H9 (cell line): ENCODE results near the gene USP22. TPM values are rescaled to one million over a fixed set of nuclear protein-coding genes. Genes with fewer than 3 reads are reported as not detected.

Experiments used
- DNase-seq: peaks from one replicate; pipeline ENCODE4 v3.0.0-alpha.2; 2017
- H2AFZ ChIP-seq: one replicate; pipeline ENCODE4 v1.6.1; 2013; ENCODE audit warnings: mild to moderate bottlenecking, low read length, control low read depth, moderate library complexity
- H2AK5ac ChIP-seq: 2 replicates; pipeline ENCODE4 v1.6.1; 2013; ENCODE audit warnings: low read length, control low read depth, mixed read lengths; ENCODE audit not compliant: insufficient read length
- H2BK120ac ChIP-seq: one replicate; pipeline ENCODE4 v1.6.1; 2013; ENCODE audit warnings: low read depth, mild to moderate bottlenecking, low read length, control low read depth, inconsistent platforms; ENCODE audit not compliant: poor library complexity, severe bottlenecking
- H2BK12ac ChIP-seq: 2 replicates; pipeline ENCODE4 v1.6.1; 2013; ENCODE audit warnings: low read length, control low read depth, mixed read lengths, low read depth; ENCODE audit not compliant: insufficient read length
- H2BK15ac ChIP-seq: 2 replicates; pipeline ENCODE4 v1.6.1; 2013; ENCODE audit warnings: low read depth, low read length, control low read depth
- H2BK20ac ChIP-seq: one replicate; pipeline ENCODE4 v1.6.1; 2013; ENCODE audit warnings: low read depth, mild to moderate bottlenecking, low read length, control low read depth, inconsistent platforms; ENCODE audit not compliant: poor library complexity, severe bottlenecking
- H2BK5ac ChIP-seq: 2 replicates; pipeline ENCODE4 v1.6.1; 2013; ENCODE audit warnings: low read length, control low read depth, mixed read lengths; ENCODE audit not compliant: insufficient read length
- H3K14ac ChIP-seq: 2 replicates; pipeline ENCODE4 v1.6.1; 2013; ENCODE audit warnings: low read length, control low read depth; ENCODE audit not compliant: insufficient read depth
- H3K18ac ChIP-seq: 2 replicates; pipeline ENCODE4 v1.6.1; 2013; ENCODE audit warnings: low read depth, mild to moderate bottlenecking, mixed read lengths, low read length, control low read depth; ENCODE audit not compliant: insufficient read length
- H3K23ac ChIP-seq: 2 replicates; pipeline ENCODE4 v1.6.1; 2013; ENCODE audit warnings: low read length, control low read depth, mixed read lengths, low read depth; ENCODE audit not compliant: insufficient read length
- H3K23me2 ChIP-seq: 2 replicates; pipeline ENCODE4 v1.6.1; 2013; ENCODE audit warnings: low read depth, mild to moderate bottlenecking, mixed read lengths, low read length, control low read depth; ENCODE audit not compliant: insufficient read length, poor library complexity, severe bottlenecking
- H3K27ac ChIP-seq: 2 replicates; pipeline ENCODE4 v1.5.1; 2013; ENCODE audit warnings: low read length, control low read depth, mixed read lengths, low read depth; ENCODE audit not compliant: insufficient read length
- H3K27me3 ChIP-seq: 2 replicates; pipeline ENCODE4 v1.6.1; 2013; ENCODE audit warnings: low read length, control low read depth, inconsistent platforms; ENCODE audit not compliant: insufficient read depth
- H3K4ac ChIP-seq: 2 replicates; pipeline ENCODE4 v1.6.1; 2013; ENCODE audit warnings: low read depth, mild to moderate bottlenecking, control low read depth, inconsistent platforms, low read length, moderate library complexity
- H3K4me1 ChIP-seq: 2 replicates; pipeline ENCODE4 v1.6.1; 2013; ENCODE audit warnings: low read length, control low read depth, inconsistent platforms; ENCODE audit not compliant: insufficient read depth
- H3K4me2 ChIP-seq: 2 replicates; pipeline ENCODE4 v1.6.1; 2013; ENCODE audit warnings: low read length, control low read depth, mixed read lengths; ENCODE audit not compliant: insufficient read length, insufficient read depth
- H3K56ac ChIP-seq: 2 replicates; pipeline ENCODE4 v1.6.1; 2013; ENCODE audit warnings: low read depth, mild to moderate bottlenecking, mixed read lengths, low read length, control low read depth; ENCODE audit not compliant: insufficient read length
- H3K79me1 ChIP-seq: 2 replicates; pipeline ENCODE4 v1.6.1; 2013; ENCODE audit warnings: low read depth, mild to moderate bottlenecking, moderate library complexity, low read length, control low read depth, inconsistent platforms; ENCODE audit not compliant: insufficient read depth, poor library complexity, severe bottlenecking
- H3K79me2 ChIP-seq: 2 replicates; pipeline ENCODE4 v1.6.1; 2013; ENCODE audit warnings: low read length, control low read depth, inconsistent platforms; ENCODE audit not compliant: insufficient read depth
- H3K9ac ChIP-seq: 2 replicates; pipeline ENCODE4 v1.6.1; 2013; ENCODE audit warnings: low read length, control low read depth, mixed read lengths; ENCODE audit not compliant: insufficient read length; ENCODE audit errors: extremely low read depth
- H3K9me3 ChIP-seq: one replicate; pipeline ENCODE4 v1.6.1; 2013; ENCODE audit warnings: low read depth, low read length, inconsistent platforms; ENCODE audit not compliant: control insufficient read depth
- H3T11ph ChIP-seq: one replicate; pipeline ENCODE4 v1.6.1; 2013; ENCODE audit warnings: mild to moderate bottlenecking, low read length, control low read depth, inconsistent platforms
- H4K20me1 ChIP-seq: one replicate; pipeline ENCODE4 v1.6.1; 2013; ENCODE audit not compliant: control insufficient read depth, insufficient read length, insufficient read depth
- H4K5ac ChIP-seq: 2 replicates; pipeline ENCODE4 v1.6.1; 2013; ENCODE audit warnings: low read depth, mild to moderate bottlenecking, mixed read lengths, low read length, control low read depth; ENCODE audit not compliant: insufficient read length
- H4K8ac ChIP-seq: replicated peaks from 2 replicates; pipeline ENCODE4 v1.6.1; 2013; ENCODE audit warnings: low read length, control low read depth, mixed read lengths, low read depth; ENCODE audit not compliant: insufficient read length
- H4K91ac ChIP-seq: 2 replicates; pipeline ENCODE4 v1.6.1; 2013; ENCODE audit warnings: low read depth, mild to moderate bottlenecking, moderate library complexity, mixed read lengths, low read length, control low read depth; ENCODE audit not compliant: insufficient read length
- H3K27ac Mint-ChIP-seq, 3 experiments: 2 replicates in 2 of 3; 3 replicates in 1 of 3; pipeline ENCODE4 v1.8.0; 2020 to 2021; ENCODE audit warnings: mixed read lengths in 3 of 3, mild to moderate bottlenecking in 1 of 3, moderate library complexity in 1 of 3
- H3K27me3 Mint-ChIP-seq: 2 replicates; pipeline ENCODE4 v1.8.0; 2021; ENCODE audit warnings: low read depth, mild to moderate bottlenecking, moderate library complexity, mixed read lengths
- H3K36me3 Mint-ChIP-seq, 3 experiments: 2 replicates in 2 of 3; 3 replicates in 1 of 3; pipeline ENCODE4 v1.8.0; 2020 to 2021; ENCODE audit warnings: low read depth in 3 of 3, mixed read lengths in 3 of 3; ENCODE audit not compliant: insufficient read depth in 1 of 3
- H3K4me1 Mint-ChIP-seq, 2 experiments: 2 replicates each; pipeline ENCODE4 v1.8.0; 2020; ENCODE audit warnings: mixed read lengths in 2 of 2
- H3K4me3 Mint-ChIP-seq, 2 experiments: 2 replicates in 1 of 2; 3 replicates in 1 of 2; pipeline ENCODE4 v1.8.0; 2020 to 2021; ENCODE audit warnings: mild to moderate bottlenecking in 2 of 2, mixed read lengths in 2 of 2, moderate library complexity in 1 of 2
- H3K9me3 Mint-ChIP-seq, 2 experiments: 2 replicates in 1 of 2; 3 replicates in 1 of 2; pipeline ENCODE4 v1.8.0; 2020; ENCODE audit warnings: mild to moderate bottlenecking in 2 of 2, mixed read lengths in 2 of 2, moderate library complexity in 1 of 2
- CTCF ChIP-seq: fragments of 200-600 bp; sonication (generic); conservative IDR thresholded peaks from 3 replicates; pipeline ENCODE4 v1.8.0; 2021; ENCODE audit warnings: antibody characterized with exemption, mild to moderate bottlenecking
- WGBS: extraction: QIAGEN DNeasy Blood & Tissue Kit; methylation state at CpG from one replicate; pipeline ENCODE4 v1.1.7; 2013; ENCODE audit warnings: missing lambda C conversion rate, low lambda C conversion rate, mixed read lengths; ENCODE audit not compliant: insufficient read length; ENCODE audit errors: extremely low coverage; 5-methylcytosine and 5-hydroxymethylcytosine counted together
- total RNA-seq: library from RNA; stranded (reverse); gene quantifications from 2 replicates; pipeline ENCODE4 v1.2.1, GENCODE V29; 2021

The USP22 gene
- total RNA-seq, 1 experiment from 2014 or later: 345 TPM

- H3K79me2 ChIP-seq: no peaks in the 10 kb centered on the region
- no peak overlapping the region for H3K4me3 Mint-ChIP-seq
- no peak overlapping the region for H3K27ac Mint-ChIP-seq
- peak; percentile 24 for DNase-seq
- H2BK15ac ChIP-seq: no peak overlapping the region
- H2BK5ac ChIP-seq: no peak overlapping the region
- no peak overlapping the region for H3K4ac ChIP-seq
- H3K27me3 ChIP-seq: no peaks in the 10 kb centered on the region
- H3K4me1 ChIP-seq: no peaks in the 10 kb centered on the region
- no peak overlapping the region for H2AK5ac ChIP-seq
- H3K23ac ChIP-seq: no peak overlapping the region
- no peaks in the 10 kb centered on the region for H3K23me2 ChIP-seq
- no peak overlapping the region for H3K27ac ChIP-seq
- H4K5ac ChIP-seq: no peak overlapping the region
- no peaks in the 10 kb centered on the region; the same call in 1 of the 2 replicates for H3K27me3 Mint-ChIP-seq
- TF ChIP-seq CTCF: no peak
- H4K8ac ChIP-seq: no peak overlapping the region
- no peaks in the 10 kb centered on the region for H3K79me1 ChIP-seq
- H3K9me3 ChIP-seq: no peaks in the 10 kb centered on the region
- no peak overlapping the region for H2BK120ac ChIP-seq
- no peak overlapping the region for H4K91ac ChIP-seq
- no peak overlapping the region for H3K56ac ChIP-seq
- H3K4me2 ChIP-seq: no peak overlapping the region
- peaks cover 20 to 27% (median 21%) of the 10 kb centered on the region in 3 experiments; a peak in 6 of 7 replicates for H3K36me3 Mint-ChIP-seq
- H3K14ac ChIP-seq: no peak overlapping the region
- H3K9me3 Mint-ChIP-seq: peaks cover 4 to 10% of the 10 kb centered on the region in 2 experiments
- H3K9ac ChIP-seq: no peak overlapping the region
- H4K20me1 ChIP-seq: no peaks in the 10 kb centered on the region
- H2BK12ac ChIP-seq: no peak overlapping the region
- H2BK20ac ChIP-seq: no peak overlapping the region
- H3T11ph ChIP-seq: no peak overlapping the region
- H3K4me1 Mint-ChIP-seq: peaks cover 0 to 8% of the 10 kb centered on the region in 2 experiments; a peak in 2 of 4 replicates
- no CpG with 5 or more reads among the region's 7 CpGs for WGBS
- H2AFZ ChIP-seq: no peak overlapping the region
- no peak overlapping the region for H3K18ac ChIP-seq
Measured at GRCh38 chr17:20986767-20987510, 55.9 kb downstream of the USP22 start.
